GM19099 (cell line): ENCODE data around the gene TTC24.

Source experiments
- POLR2A ChIP-seq: IDR thresholded peaks from 3 replicates; pipeline ENCODE4 v1.6.1; 2011; ENCODE audit warnings: low read depth; ENCODE audit not compliant: insufficient read length; ENCODE audit errors: extremely low read depth

The TTC24 gene

GRCh38 chr1:156612666-156613065 lies 33.1 kb downstream of the TTC24 start:
- TF ChIP-seq POLR2A: no peak

- no peak for TF ChIP-seq POLR2A
Measured at GRCh38 chr1:156615946-156616345, 36.4 kb downstream of the TTC24 start.

GRCh38 chr1:156616463-156616862 lies 36.9 kb downstream of the TTC24 start:
- TF ChIP-seq POLR2A: no peak

GRCh38 chr1:156618853-156619581 lies 39.5 kb downstream of the TTC24 start, which contains the start of gene HAPLN2:
Gene HAPLN2, plus strand, starts transcription at chr1:156619415. Its CDS starts 4,076 bp downstream, at chr1:156623491.
- no peak for TF ChIP-seq POLR2A

- TF ChIP-seq POLR2A: no peak
Measured at GRCh38 chr1:156619582-156619955, 40.0 kb downstream of the TTC24 start.

GRCh38 chr1:156622581-156623297 lies 43.2 kb downstream of the TTC24 start:
- TF ChIP-seq POLR2A: no peak

GRCh38 chr1:156623946-156624813 lies 44.7 kb downstream of the TTC24 start:
- no peak for TF ChIP-seq POLR2A

- TF ChIP-seq POLR2A: no peak
Measured at GRCh38 chr1:156624814-156625435, 45.4 kb downstream of the TTC24 start.

- no peak for TF ChIP-seq POLR2A
Measured at GRCh38 chr1:156625436-156626078, 46.0 kb downstream of the TTC24 start.

GRCh38 chr1:156626079-156626438 lies 46.5 kb downstream of the TTC24 start:
- no peak for TF ChIP-seq POLR2A

- no peak for TF ChIP-seq POLR2A
Measured at GRCh38 chr1:156627313-156627880, 47.9 kb downstream of the TTC24 start.

- TF ChIP-seq POLR2A: no peak
Measured at GRCh38 chr1:156629823-156630449, 50.4 kb downstream of the TTC24 start.

GRCh38 chr1:156632355-156632754 lies 52.8 kb downstream of the TTC24 start:
- TF ChIP-seq POLR2A: no peak
